ENCODE results near the gene MAP3K20. TPM values are rescaled to one million over a fixed set of nuclear protein-coding genes. Genes with fewer than 3 reads are reported as not detected.

Gene MAP3K20
- total and polyA plus RNA-seq, 10 of the 15 experiments (the other 5 are each of a cell fraction or from before 2014, with no cell fraction given), result 0.04 to 5.6 (median 2.3) TPM

- CTCF ChIA-PET, result no interaction called here
- peak; percentile 72 for ATAC-seq
- no peaks in the 10 kb centered on the region for H3K79me2 ChIP-seq (ENCODE audit: control insufficient read depth, insufficient read depth, low read length)
- no peaks in the 10 kb centered on the region for H4K20me1 ChIP-seq (ENCODE audit: control insufficient read depth, insufficient read depth)
- in situ Hi-C loops (cut with MboI) (no loop called here), intact Hi-C loops (cut with micrococcal nuclease; ENCODE audit: unreplicated experiment) (no loop called here)
- no peaks in the 10 kb centered on the region for H3K27me3 ChIP-seq (replicated peaks in 1 of 2; ENCODE audit: control insufficient read depth in 2 of 2, insufficient read depth in 2 of 2, low read length in 1 of 2)
- no peaks in the 10 kb centered on the region for H3K9me3 ChIP-seq (replicated peaks; ENCODE audit: control insufficient read depth, insufficient read depth, low read length)
- DNase-seq (ENCODE audit: low read depth, low spot score), result peak; percentile 28
- SMC1A ChIA-PET (ENCODE audit: uncharacterized antibody, unreplicated experiment), result no interaction called here
- POLR2A ChIA-PET, result interaction anchor here (0.6 kb wide), 1 partner anchor 1143 kb away, joined by 3 read pairs; no protein-coding TSS in a partner anchor
- 2% methylated on average over 3 of the region's 3 CpGs for WGBS (ENCODE audit: insufficient coverage, insufficient replicate concordance, low lambda C conversion rate, missing lambda C conversion rate)
- H3K4me3 ChIP-seq, result peak overlapping the region; percentile 6; the same call in 1 of the 2 replicates
- RAD21 ChIA-PET (ENCODE audit: unreplicated experiment), result no interaction called here
- peaks cover 10% of the 10 kb centered on the region; the same call in 1 of the 2 replicates for H3K4me1 ChIP-seq (ENCODE audit: control insufficient read depth, insufficient read depth, low read length)
- H3K4me2 ChIP-seq (ENCODE audit: control insufficient read depth, insufficient read depth), result peak overlapping the region; percentile 68; the same call in 1 of the 2 replicates
- H2AFZ ChIP-seq (ENCODE audit: control insufficient read depth, low read depth, low read length), result peak overlapping the region; percentile 11; the same call in 1 of the 2 replicates
- no TSS peak for BruUV-seq (replicated peaks)
- FAIRE-seq, result no peak
- no peaks in the 10 kb centered on the region; a peak in 1 of 4 replicates for H3K36me3 ChIP-seq (ENCODE audit: control insufficient read depth in 2 of 2, insufficient read depth in 2 of 2, low read length in 1 of 2)
- no peak overlapping the region for H3K9ac ChIP-seq (ENCODE audit: control insufficient read depth, insufficient read depth, low read length)
- no peak overlapping the region for H3K27ac ChIP-seq (ENCODE audit: control insufficient read depth, insufficient read depth)
- TF ChIP-seq ZNF592 (IDR thresholded peaks at IDR 0.05), result no peak
- TF ChIP-seq, protein P1, sequence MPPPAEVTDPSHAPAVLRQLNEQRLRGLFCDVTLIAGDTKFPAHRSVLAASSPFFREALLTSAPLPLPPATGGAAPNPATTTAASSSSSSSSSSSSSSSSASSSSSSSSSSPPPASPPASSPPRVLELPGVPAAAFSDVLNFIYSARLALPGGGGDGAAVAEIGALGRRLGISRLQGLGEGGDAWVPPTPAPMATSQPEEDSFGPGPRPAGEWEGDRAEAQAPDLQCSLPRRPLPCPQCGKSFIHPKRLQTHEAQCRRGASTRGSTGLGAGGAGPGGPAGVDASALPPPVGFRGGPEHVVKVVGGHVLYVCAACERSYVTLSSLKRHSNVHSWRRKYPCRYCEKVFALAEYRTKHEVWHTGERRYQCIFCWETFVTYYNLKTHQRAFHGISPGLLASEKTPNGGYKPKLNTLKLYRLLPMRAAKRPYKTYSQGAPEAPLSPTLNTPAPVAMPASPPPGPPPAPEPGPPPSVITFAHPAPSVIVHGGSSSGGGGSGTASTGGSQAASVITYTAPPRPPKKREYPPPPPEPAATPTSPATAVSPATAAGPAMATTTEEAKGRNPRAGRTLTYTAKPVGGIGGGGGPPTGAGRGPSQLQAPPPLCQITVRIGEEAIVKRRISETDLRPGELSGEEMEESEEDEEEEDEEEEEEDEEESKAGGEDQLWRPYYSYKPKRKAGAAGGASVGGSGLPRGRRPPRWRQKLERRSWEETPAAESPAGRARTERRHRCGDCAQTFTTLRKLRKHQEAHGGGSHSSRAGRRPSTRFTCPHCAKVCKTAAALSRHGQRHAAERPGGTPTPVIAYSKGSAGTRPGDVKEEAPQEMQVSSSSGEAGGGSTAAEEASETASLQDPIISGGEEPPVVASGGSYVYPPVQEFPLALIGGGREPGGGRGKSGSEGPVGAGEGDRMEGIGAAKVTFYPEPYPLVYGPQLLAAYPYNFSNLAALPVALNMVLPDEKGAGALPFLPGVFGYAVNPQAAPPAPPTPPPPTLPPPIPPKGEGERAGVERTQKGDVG (CRISPR knock-in tag; IDR thresholded peaks at IDR 0.05), result no peak
- TF ChIP-seq, protein P2, sequence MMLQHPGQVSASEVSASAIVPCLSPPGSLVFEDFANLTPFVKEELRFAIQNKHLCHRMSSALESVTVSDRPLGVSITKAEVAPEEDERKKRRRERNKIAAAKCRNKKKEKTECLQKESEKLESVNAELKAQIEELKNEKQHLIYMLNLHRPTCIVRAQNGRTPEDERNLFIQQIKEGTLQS (IDR thresholded peaks at IDR 0.05; ENCODE audit: borderline replicate concordance, extremely low read depth, low read depth, low read length), result no peak
- peak; percentile 79; the same call in 1 of the 2 replicates for TF ChIP-seq ATF2 (IDR thresholded peaks at IDR 0.05; ENCODE audit: low read length)
- TF ChIP-seq IRF3 (IDR thresholded peaks at IDR 0.05), result no peak
- TF ChIP-seq SIN3A (IDR thresholded peaks at IDR 0.05; ENCODE audit: low read depth, low read length), result no peak
- TF ChIP-seq HDAC2 (IDR thresholded peaks at IDR 0.05), result no peak
- TF ChIP-seq, protein P3, sequence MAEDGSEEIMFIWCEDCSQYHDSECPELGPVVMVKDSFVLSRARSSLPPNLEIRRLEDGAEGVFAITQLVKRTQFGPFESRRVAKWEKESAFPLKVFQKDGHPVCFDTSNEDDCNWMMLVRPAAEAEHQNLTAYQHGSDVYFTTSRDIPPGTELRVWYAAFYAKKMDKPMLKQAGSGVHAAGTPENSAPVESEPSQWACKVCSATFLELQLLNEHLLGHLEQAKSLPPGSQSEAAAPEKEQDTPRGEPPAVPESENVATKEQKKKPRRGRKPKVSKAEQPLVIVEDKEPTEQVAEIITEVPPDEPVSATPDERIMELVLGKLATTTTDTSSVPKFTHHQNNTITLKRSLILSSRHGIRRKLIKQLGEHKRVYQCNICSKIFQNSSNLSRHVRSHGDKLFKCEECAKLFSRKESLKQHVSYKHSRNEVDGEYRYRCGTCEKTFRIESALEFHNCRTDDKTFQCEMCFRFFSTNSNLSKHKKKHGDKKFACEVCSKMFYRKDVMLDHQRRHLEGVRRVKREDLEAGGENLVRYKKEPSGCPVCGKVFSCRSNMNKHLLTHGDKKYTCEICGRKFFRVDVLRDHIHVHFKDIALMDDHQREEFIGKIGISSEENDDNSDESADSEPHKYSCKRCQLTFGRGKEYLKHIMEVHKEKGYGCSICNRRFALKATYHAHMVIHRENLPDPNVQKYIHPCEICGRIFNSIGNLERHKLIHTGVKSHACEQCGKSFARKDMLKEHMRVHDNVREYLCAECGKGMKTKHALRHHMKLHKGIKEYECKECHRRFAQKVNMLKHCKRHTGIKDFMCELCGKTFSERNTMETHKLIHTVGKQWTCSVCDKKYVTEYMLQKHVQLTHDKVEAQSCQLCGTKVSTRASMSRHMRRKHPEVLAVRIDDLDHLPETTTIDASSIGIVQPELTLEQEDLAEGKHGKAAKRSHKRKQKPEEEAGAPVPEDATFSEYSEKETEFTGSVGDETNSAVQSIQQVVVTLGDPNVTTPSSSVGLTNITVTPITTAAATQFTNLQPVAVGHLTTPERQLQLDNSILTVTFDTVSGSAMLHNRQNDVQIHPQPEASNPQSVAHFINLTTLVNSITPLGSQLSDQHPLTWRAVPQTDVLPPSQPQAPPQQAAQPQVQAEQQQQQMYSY (CRISPR knock-in tag; IDR thresholded peaks at IDR 0.05), result no peak
- TF ChIP-seq JUND (IDR thresholded peaks at IDR 0.05; ENCODE audit: low read depth, low read length), result no peak
Observed at GRCh38 chr2:173101687-173102086, 26.0 kb downstream of the MAP3K20 start.
